WI38 (cell line): ENCODE data around the gene GPC4.
"Not testable (repeated sequence)": the region's sequence is repeated elsewhere in the genome, so short reads cannot be mapped to it uniquely, and the experiment has no call there.

Experiments used
- H3K4me3 ChIP-seq: 2 replicates; pipeline ENCODE4 v1.5.1; 2011; ENCODE audit warnings: low read depth, mild to moderate bottlenecking, control low read depth, low read length
- CTCF ChIP-seq: IDR thresholded peaks from 2 replicates; pipeline ENCODE4 v1.5.1; 2012; ENCODE audit warnings: low read depth, mild to moderate bottlenecking, control low read depth, low read length

Gene GPC4

GRCh38 chrX:133287860-133288259, 127.4 kb downstream of the GPC4 start:
- no peak overlapping the region for H3K4me3 ChIP-seq
- TF ChIP-seq CTCF, result no peak

GRCh38 chrX:133285341-133285740, 129.9 kb downstream of the GPC4 start:
- TF ChIP-seq CTCF, result no peak
- H3K4me3 ChIP-seq, result no peak overlapping the region

GRCh38 chrX:133279112-133279730, 136.1 kb downstream of the GPC4 start:
- H3K4me3 ChIP-seq, result not testable (repeated sequence)

GRCh38 chrX:133273180-133273579, 142.1 kb downstream of the GPC4 start:
- TF ChIP-seq CTCF, result no peak
- H3K4me3 ChIP-seq, result no peak overlapping the region

GRCh38 chrX:133269168-133269567, 146.1 kb downstream of the GPC4 start:
- TF ChIP-seq CTCF, result no peak
- no peak overlapping the region for H3K4me3 ChIP-seq

GRCh38 chrX:133267621-133268020, 147.7 kb downstream of the GPC4 start:
- no peak for TF ChIP-seq CTCF
- no peak overlapping the region for H3K4me3 ChIP-seq

- no peak overlapping the region for H3K4me3 ChIP-seq
- TF ChIP-seq CTCF, result no peak
Measured at GRCh38 chrX:133265331-133265730, 150.0 kb downstream of the GPC4 start.

- TF ChIP-seq CTCF, result no peak
- no peak overlapping the region for H3K4me3 ChIP-seq
Measured at GRCh38 chrX:133258481-133258880, 156.8 kb downstream of the GPC4 start.
